ENCODE measurements around the gene MOGAT2.

The MOGAT2 gene

DNA sequence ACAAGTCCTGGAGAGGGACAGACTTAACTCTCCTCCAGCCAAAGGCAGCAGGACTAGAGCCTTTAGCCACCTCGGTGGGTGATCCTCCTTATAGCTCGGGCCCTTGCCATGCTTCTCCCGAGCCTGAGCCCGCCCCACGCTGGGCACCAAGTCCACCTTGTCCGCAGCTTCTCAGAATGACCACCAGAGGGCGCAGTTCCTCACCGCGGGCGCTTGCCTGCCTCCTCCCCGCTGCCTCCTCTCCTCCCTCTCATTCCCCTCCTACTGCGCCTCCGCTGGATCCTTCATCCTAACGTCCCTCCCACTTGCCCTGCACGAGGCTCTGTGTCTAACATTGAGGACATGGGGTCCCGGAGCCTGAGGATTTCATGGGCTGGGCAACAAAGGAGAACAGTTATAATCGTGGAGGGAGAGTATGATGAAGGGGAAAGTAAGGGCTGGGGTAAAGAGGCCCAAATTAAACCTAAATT, 11.3 kb upstream of the MOGAT2 start:
- peak; percentile 68 for DNase-seq
- Histone ChIP-seq H3K4me1 (ENCODE audit: low read length) (0 out of 2 replicates have a peak, but pooled peaks cover 4% of the 10 kb centered on the region), H3K4me3 (ENCODE audit: low read length) (peak overlapping the region; percentile 32), H3K36me3 (replicated peaks; ENCODE audit: insufficient read depth, low read length) (no peaks in the 10 kb centered on the region), H3K4me2 (ENCODE audit: low read depth, low read length) (peak overlapping the region; percentile 89; the same call in 1 of the 2 replicates), H3F3A (ENCODE audit: insufficient read depth, low read length) (no peaks in the 10 kb centered on the region), H3K9ac (ENCODE audit: low read length) (peak overlapping the region; percentile 20; the same call in 1 of the 2 replicates), H2AFZ (ENCODE audit: low read length) (peak overlapping the region; percentile 67), H3K9me3 (replicated peaks; ENCODE audit: insufficient read depth, low read length) (no peaks in the 10 kb centered on the region), H3K9me2 (replicated peaks; ENCODE audit: insufficient read depth, low read length) (no peaks in the 10 kb centered on the region), H3K27me3 (replicated peaks; ENCODE audit: insufficient read depth, low read length) (no peaks in the 10 kb centered on the region), H3K79me2 (ENCODE audit: low read length) (no peaks in the 10 kb centered on the region), H4K20me1 (ENCODE audit: insufficient read depth, low read length) (no peaks in the 10 kb centered on the region), H3K27ac (ENCODE audit: low read length) (no peak overlapping the region)
- TF ChIP-seq, protein P1, sequence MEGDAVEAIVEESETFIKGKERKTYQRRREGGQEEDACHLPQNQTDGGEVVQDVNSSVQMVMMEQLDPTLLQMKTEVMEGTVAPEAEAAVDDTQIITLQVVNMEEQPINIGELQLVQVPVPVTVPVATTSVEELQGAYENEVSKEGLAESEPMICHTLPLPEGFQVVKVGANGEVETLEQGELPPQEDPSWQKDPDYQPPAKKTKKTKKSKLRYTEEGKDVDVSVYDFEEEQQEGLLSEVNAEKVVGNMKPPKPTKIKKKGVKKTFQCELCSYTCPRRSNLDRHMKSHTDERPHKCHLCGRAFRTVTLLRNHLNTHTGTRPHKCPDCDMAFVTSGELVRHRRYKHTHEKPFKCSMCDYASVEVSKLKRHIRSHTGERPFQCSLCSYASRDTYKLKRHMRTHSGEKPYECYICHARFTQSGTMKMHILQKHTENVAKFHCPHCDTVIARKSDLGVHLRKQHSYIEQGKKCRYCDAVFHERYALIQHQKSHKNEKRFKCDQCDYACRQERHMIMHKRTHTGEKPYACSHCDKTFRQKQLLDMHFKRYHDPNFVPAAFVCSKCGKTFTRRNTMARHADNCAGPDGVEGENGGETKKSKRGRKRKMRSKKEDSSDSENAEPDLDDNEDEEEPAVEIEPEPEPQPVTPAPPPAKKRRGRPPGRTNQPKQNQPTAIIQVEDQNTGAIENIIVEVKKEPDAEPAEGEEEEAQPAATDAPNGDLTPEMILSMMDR (IDR thresholded peaks at IDR 0.05; ENCODE audit: low read length): peak; percentile 91
- TF ChIP-seq EZH2 (optimal IDR thresholded peaks at IDR 0.05; ENCODE audit: low read depth, low read length): no peak
- TF ChIP-seq EZH2phosphoT487 (IDR thresholded peaks at IDR 0.05; ENCODE audit: low read length): no peak

DNA sequence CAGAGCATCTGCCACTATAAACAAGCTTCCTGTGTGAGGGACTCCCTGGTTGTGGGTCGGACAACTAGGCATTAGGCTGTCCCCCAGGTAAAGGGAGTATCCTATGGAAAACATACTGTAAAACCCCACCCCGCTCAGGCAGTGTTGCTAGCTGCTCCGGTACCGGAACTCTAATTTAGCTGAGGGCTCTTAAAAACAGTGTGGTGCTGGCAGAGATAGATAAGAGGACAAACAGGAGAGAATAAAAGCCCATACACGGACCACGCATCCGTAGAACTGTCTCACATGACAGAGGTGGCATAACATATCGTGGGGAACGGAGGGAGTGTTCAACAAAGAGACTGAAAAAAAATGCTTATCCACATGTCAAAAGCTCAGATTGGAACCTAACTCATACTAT, 3.4 kb upstream of the MOGAT2 start:
- H3K9me3 ChIP-seq (replicated peaks; ENCODE audit: insufficient read depth, low read length): no peaks in the 10 kb centered on the region

DNA sequence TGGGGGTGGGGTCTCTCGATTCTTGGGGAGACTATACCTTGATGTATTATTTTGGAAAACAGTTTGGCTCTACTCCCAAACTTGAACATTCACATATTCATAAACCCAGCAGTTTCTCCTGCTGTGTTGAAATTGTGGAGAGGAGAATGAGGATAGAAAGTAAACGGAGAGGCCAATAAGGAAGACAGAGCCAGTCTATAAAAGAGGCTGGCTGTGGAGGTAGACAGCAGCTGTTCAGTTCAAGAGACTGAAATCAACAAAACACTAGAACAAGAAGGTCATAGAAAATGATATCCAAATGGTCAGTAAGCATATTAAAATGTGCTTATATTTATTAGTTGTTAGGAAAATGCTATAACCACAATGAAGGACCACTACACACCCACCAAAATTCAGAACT, 1.9 kb upstream of the MOGAT2 start:
- TF ChIP-seq EZH2 (optimal IDR thresholded peaks at IDR 0.05; ENCODE audit: low read depth, low read length) (no peak), EZH2phosphoT487 (IDR thresholded peaks at IDR 0.05; ENCODE audit: low read length) (no peak)
- TF ChIP-seq, protein P1 (IDR thresholded peaks at IDR 0.05; ENCODE audit: low read length): no peak
- Histone ChIP-seq H3K9ac (ENCODE audit: low read length) (no peak overlapping the region), H3K27ac (ENCODE audit: low read length) (no peak overlapping the region), H3K4me3 (ENCODE audit: low read length) (no peak overlapping the region), H3K36me3 (replicated peaks; ENCODE audit: insufficient read depth, low read length) (no peaks in the 10 kb centered on the region), H4K20me1 (ENCODE audit: insufficient read depth, low read length) (no peaks in the 10 kb centered on the region), H3K9me3 (replicated peaks; ENCODE audit: insufficient read depth, low read length) (no peaks in the 10 kb centered on the region), H3K4me2 (ENCODE audit: low read depth, low read length) (no peak overlapping the region), H2AFZ (ENCODE audit: low read length) (no peak overlapping the region), H3K27me3 (replicated peaks; ENCODE audit: insufficient read depth, low read length) (no peaks in the 10 kb centered on the region), H3K79me2 (ENCODE audit: low read length) (no peaks in the 10 kb centered on the region), H3F3A (ENCODE audit: insufficient read depth, low read length) (no peaks in the 10 kb centered on the region), H3K4me1 (ENCODE audit: low read length) (no peaks in the 10 kb centered on the region), H3K9me2 (replicated peaks; ENCODE audit: insufficient read depth, low read length) (no peaks in the 10 kb centered on the region)
- DNase-seq: no peak

More for the DNA sequence above, 3.4 kb upstream of the MOGAT2 start:
- DNase-seq: no peak
- Histone ChIP-seq H4K20me1 (ENCODE audit: insufficient read depth, low read length) (no peaks in the 10 kb centered on the region), H3F3A (ENCODE audit: insufficient read depth, low read length) (no peaks in the 10 kb centered on the region), H2AFZ (ENCODE audit: low read length) (no peak overlapping the region), H3K27ac (ENCODE audit: low read length) (no peak overlapping the region), H3K79me2 (ENCODE audit: low read length) (no peaks in the 10 kb centered on the region), H3K27me3 (replicated peaks; ENCODE audit: insufficient read depth, low read length) (no peaks in the 10 kb centered on the region), H3K9me2 (replicated peaks; ENCODE audit: insufficient read depth, low read length) (no peaks in the 10 kb centered on the region), H3K4me2 (ENCODE audit: low read depth, low read length) (no peak overlapping the region), H3K9ac (ENCODE audit: low read length) (no peak overlapping the region), H3K4me3 (ENCODE audit: low read length) (no peak overlapping the region), H3K36me3 (replicated peaks; ENCODE audit: insufficient read depth, low read length) (no peaks in the 10 kb centered on the region), H3K4me1 (ENCODE audit: low read length) (no peaks in the 10 kb centered on the region)
- TF ChIP-seq, protein P1 (IDR thresholded peaks at IDR 0.05; ENCODE audit: low read length): no peak
- TF ChIP-seq EZH2phosphoT487 (IDR thresholded peaks at IDR 0.05; ENCODE audit: low read length) (no peak), EZH2 (optimal IDR thresholded peaks at IDR 0.05; ENCODE audit: low read depth, low read length) (no peak)

Data from MM.1S (cell line).